ENCODE data around the gene PHLPP1. TPM values are rescaled to one million over a fixed set of nuclear protein-coding genes. Genes with fewer than 3 reads are reported as not detected.

PHLPP1 gene
- total and polyA plus RNA-seq, 4 experiments from 2014 or later = 0.36 to 7.8 (median 6.3) TPM; not detected in 1

DNA sequence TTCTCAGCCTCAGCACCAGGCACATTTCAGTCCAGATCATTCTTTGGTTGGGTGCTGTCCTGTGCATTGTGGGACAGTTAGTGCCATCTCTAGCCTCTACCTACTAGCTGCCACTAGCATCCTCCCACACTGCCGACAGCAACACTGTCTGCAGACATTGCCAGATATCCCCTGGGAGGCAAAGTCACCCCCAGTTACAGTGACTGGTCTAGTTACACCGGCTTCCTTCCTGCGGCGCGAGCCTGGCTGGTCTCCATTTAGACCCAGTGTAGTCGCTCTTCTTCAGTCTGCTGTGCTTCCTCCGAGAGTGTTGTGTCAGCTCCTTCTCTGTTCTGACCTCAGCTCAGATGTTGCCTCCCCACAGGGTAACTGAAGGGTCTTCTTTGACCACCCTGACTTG, 283.1 kb downstream of the PHLPP1 start:
- DNase-seq = no peak
- no peaks in the 10 kb centered on the region for H3K36me3 ChIP-seq (ENCODE audit: insufficient read depth, low read length)
- Mint-ChIP-seq H3K36me3 (no peaks in the 10 kb centered on the region), H3K27ac (no peak overlapping the region), H3K4me3 (no peak overlapping the region), H3K27me3 (peaks cover 13 to 16% of the 10 kb centered on the region in 2 donors), H3K4me1 (no peaks in the 10 kb centered on the region), H3K9me3 (no peaks in the 10 kb centered on the region)
- H3K4me3 ChIP-seq (ENCODE audit: low read length in 2 of 2) = no peak overlapping the region
- no peaks in the 10 kb centered on the region for H3K9me3 ChIP-seq (ENCODE audit: control insufficient read depth in 1 of 2, low read length in 2 of 2)
- intact Hi-C loops (cut with micrococcal nuclease) = no loop called here
- ChIA-PET POLR2A (ENCODE audit: partially characterized antibody) (no interaction called here), CTCF (ENCODE audit: partially characterized antibody) (interaction anchor here (1.2 kb wide), 1 partner anchor 11 kb away, joined by 3 read pairs; no protein-coding TSS in a partner anchor)
- no peak overlapping the region for H3K27ac ChIP-seq (ENCODE audit: low read depth, low read length)
- H3K27me3 ChIP-seq (ENCODE audit: insufficient read depth, low read length) = no peaks in the 10 kb centered on the region
- H3K4me1 ChIP-seq (ENCODE audit: insufficient read depth, low read length) = no peaks in the 10 kb centered on the region

- H3K27ac Mint-ChIP-seq = no peak overlapping the region
- no peaks in the 10 kb centered on the region for H3K36me3 Mint-ChIP-seq
Observed at GRCh38 chr18:62999392-62999791, 284.1 kb downstream of the PHLPP1 start.

GRCh38 chr18:62999921-63000320, 284.6 kb downstream of the PHLPP1 start:
- POLR2A ChIA-PET (ENCODE audit: partially characterized antibody) = no interaction called here
- Mint-ChIP-seq H3K9me3 (no peaks in the 10 kb centered on the region), H3K4me1 (no peaks in the 10 kb centered on the region), H3K36me3 (no peaks in the 10 kb centered on the region), H3K4me3 (no peak overlapping the region), H3K27me3 (peaks cover 9 to 13% of the 10 kb centered on the region in 2 donors), H3K27ac (no peak overlapping the region)
- no peak for DNase-seq
- Histone ChIP-seq H3K27me3 (ENCODE audit: insufficient read depth, low read length) (no peaks in the 10 kb centered on the region), H3K4me3 (ENCODE audit: low read length in 2 of 2) (no peak overlapping the region), H3K4me1 (ENCODE audit: insufficient read depth, low read length) (no peaks in the 10 kb centered on the region), H3K36me3 (ENCODE audit: insufficient read depth, low read length) (no peaks in the 10 kb centered on the region), H3K27ac (ENCODE audit: low read depth, low read length) (no peak overlapping the region), H3K9me3 (ENCODE audit: control insufficient read depth in 1 of 2, low read length in 2 of 2) (no peaks in the 10 kb centered on the region)
- intact Hi-C loops (cut with micrococcal nuclease) = no loop called here
- CTCF ChIA-PET (ENCODE audit: partially characterized antibody) = interaction anchor here (0.9 to 1.2 kb wide), 3 partner anchors 9 to 17 kb away, joined by 3 to 4 read pairs (median 3); no protein-coding TSS in a partner anchor

More at GRCh38 chr18:62999392-62999791, 284.1 kb downstream of the PHLPP1 start:
- intact Hi-C loops (cut with micrococcal nuclease) = no loop called here
- ChIA-PET POLR2A (ENCODE audit: partially characterized antibody) (no interaction called here), CTCF (ENCODE audit: partially characterized antibody) (interaction anchor here (1.2 kb wide), 1 partner anchor 10 kb away, joined by 3 read pairs; no protein-coding TSS in a partner anchor)
- Histone ChIP-seq H3K36me3 (ENCODE audit: insufficient read depth, low read length) (no peaks in the 10 kb centered on the region), H3K27me3 (ENCODE audit: insufficient read depth, low read length) (no peaks in the 10 kb centered on the region), H3K4me3 (ENCODE audit: low read length in 2 of 2) (no peak overlapping the region), H3K9me3 (ENCODE audit: control insufficient read depth in 1 of 2, low read length in 2 of 2) (no peaks in the 10 kb centered on the region), H3K4me1 (ENCODE audit: insufficient read depth, low read length) (no peaks in the 10 kb centered on the region), H3K27ac (ENCODE audit: low read depth, low read length) (no peak overlapping the region)
- Mint-ChIP-seq H3K4me3 (no peak overlapping the region), H3K9me3 (no peaks in the 10 kb centered on the region), H3K4me1 (no peaks in the 10 kb centered on the region), H3K27me3 (peaks cover 10 to 13% of the 10 kb centered on the region in 2 donors)
- no peak for DNase-seq

GRCh38 chr18:63000839-63001238, 285.5 kb downstream of the PHLPP1 start:
- CTCF ChIA-PET (ENCODE audit: partially characterized antibody) = interaction anchor here (0.9 to 1.2 kb wide), 2 partner anchors 8 to 16 kb away, joined by 3 to 4 read pairs; no protein-coding TSS in a partner anchor

GRCh38 chr18:63001861-63002260, 286.5 kb downstream of the PHLPP1 start:
- H3K9me3 ChIP-seq (ENCODE audit: control insufficient read depth in 1 of 2, low read length in 2 of 2) = no peaks in the 10 kb centered on the region
- no peak overlapping the region for H3K4me3 Mint-ChIP-seq
- H3K4me1 ChIP-seq (ENCODE audit: insufficient read depth, low read length) = no peaks in the 10 kb centered on the region
- intact Hi-C loops (cut with micrococcal nuclease) = no loop called here
- no peak overlapping the region for H3K27ac ChIP-seq (ENCODE audit: low read depth, low read length)
- ChIA-PET POLR2A (ENCODE audit: partially characterized antibody) (no interaction called here), CTCF (ENCODE audit: partially characterized antibody) (no interaction called here)
- peaks cover 7 to 9% of the 10 kb centered on the region in 2 donors for H3K27me3 Mint-ChIP-seq
- H3K9me3 Mint-ChIP-seq = no peaks in the 10 kb centered on the region
- H3K27ac Mint-ChIP-seq = no peak overlapping the region
- no peak overlapping the region for H3K4me3 ChIP-seq (ENCODE audit: low read length in 2 of 2)
- H3K36me3 ChIP-seq (ENCODE audit: insufficient read depth, low read length) = no peaks in the 10 kb centered on the region
- DNase-seq = no peak
- no peaks in the 10 kb centered on the region for H3K4me1 Mint-ChIP-seq
- no peaks in the 10 kb centered on the region for H3K36me3 Mint-ChIP-seq
- H3K27me3 ChIP-seq (ENCODE audit: insufficient read depth, low read length) = no peaks in the 10 kb centered on the region

More at GRCh38 chr18:63000839-63001238, 285.5 kb downstream of the PHLPP1 start:
- peak overlapping the region in 1 of 7 donors; percentile 44 for H3K27ac Mint-ChIP-seq
- H3K36me3 Mint-ChIP-seq = no peaks in the 10 kb centered on the region
- Histone ChIP-seq H3K36me3 (ENCODE audit: insufficient read depth, low read length) (no peaks in the 10 kb centered on the region), H3K4me1 (ENCODE audit: insufficient read depth, low read length) (no peaks in the 10 kb centered on the region), H3K27me3 (ENCODE audit: insufficient read depth, low read length) (no peaks in the 10 kb centered on the region), H3K27ac (ENCODE audit: low read depth, low read length) (no peak overlapping the region), H3K4me3 (ENCODE audit: low read length in 2 of 2) (no peak overlapping the region), H3K9me3 (ENCODE audit: control insufficient read depth in 1 of 2, low read length in 2 of 2) (no peaks in the 10 kb centered on the region)
- H3K27me3 Mint-ChIP-seq = peaks cover 7 to 9% of the 10 kb centered on the region in 2 donors
- H3K4me3 Mint-ChIP-seq = no peak overlapping the region
- intact Hi-C loops (cut with micrococcal nuclease) = no loop called here
- POLR2A ChIA-PET (ENCODE audit: partially characterized antibody) = no interaction called here
- no peaks in the 10 kb centered on the region for H3K4me1 Mint-ChIP-seq
- no peak for DNase-seq
- no peaks in the 10 kb centered on the region for H3K9me3 Mint-ChIP-seq

DNA sequence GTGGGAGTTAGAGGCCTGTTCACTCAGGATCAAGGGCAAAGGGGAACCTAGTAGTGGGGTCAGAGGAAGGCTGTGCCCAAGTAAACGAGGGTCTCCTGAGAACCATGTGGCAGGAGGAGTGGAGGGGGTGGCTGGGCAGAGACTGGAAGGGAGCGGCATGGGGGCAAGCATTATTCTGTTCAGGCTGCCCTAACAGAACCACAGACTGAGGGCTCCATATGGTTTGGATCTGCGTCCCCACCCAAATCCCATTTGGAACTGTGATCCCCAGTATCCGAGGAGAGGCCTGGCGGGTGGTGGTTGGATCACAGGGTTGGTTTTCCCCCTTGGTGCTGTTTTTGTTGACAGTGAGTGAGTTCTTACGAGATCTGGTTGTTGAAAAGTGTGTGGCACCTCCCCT, 287.0 kb downstream of the PHLPP1 start:
- no peak overlapping the region for H3K27ac ChIP-seq (ENCODE audit: low read depth, low read length)
- no peaks in the 10 kb centered on the region for H3K9me3 ChIP-seq (ENCODE audit: control insufficient read depth in 1 of 2, low read length in 2 of 2)
- no peaks in the 10 kb centered on the region for H3K36me3 ChIP-seq (ENCODE audit: insufficient read depth, low read length)
- Mint-ChIP-seq H3K27me3 (peaks cover 7 to 9% of the 10 kb centered on the region in 2 donors), H3K36me3 (no peaks in the 10 kb centered on the region), H3K27ac (no peak overlapping the region), H3K4me3 (no peak overlapping the region), H3K4me1 (no peaks in the 10 kb centered on the region), H3K9me3 (no peaks in the 10 kb centered on the region)
- H3K4me3 ChIP-seq (ENCODE audit: low read length in 2 of 2) = no peak overlapping the region
- no peak for DNase-seq
- CTCF ChIA-PET (ENCODE audit: partially characterized antibody) = no interaction called here
- H3K4me1 ChIP-seq (ENCODE audit: insufficient read depth, low read length) = no peaks in the 10 kb centered on the region
- intact Hi-C loops (cut with micrococcal nuclease) = no loop called here
- POLR2A ChIA-PET (ENCODE audit: partially characterized antibody) = no interaction called here
- no peaks in the 10 kb centered on the region for H3K27me3 ChIP-seq (ENCODE audit: insufficient read depth, low read length)

DNA sequence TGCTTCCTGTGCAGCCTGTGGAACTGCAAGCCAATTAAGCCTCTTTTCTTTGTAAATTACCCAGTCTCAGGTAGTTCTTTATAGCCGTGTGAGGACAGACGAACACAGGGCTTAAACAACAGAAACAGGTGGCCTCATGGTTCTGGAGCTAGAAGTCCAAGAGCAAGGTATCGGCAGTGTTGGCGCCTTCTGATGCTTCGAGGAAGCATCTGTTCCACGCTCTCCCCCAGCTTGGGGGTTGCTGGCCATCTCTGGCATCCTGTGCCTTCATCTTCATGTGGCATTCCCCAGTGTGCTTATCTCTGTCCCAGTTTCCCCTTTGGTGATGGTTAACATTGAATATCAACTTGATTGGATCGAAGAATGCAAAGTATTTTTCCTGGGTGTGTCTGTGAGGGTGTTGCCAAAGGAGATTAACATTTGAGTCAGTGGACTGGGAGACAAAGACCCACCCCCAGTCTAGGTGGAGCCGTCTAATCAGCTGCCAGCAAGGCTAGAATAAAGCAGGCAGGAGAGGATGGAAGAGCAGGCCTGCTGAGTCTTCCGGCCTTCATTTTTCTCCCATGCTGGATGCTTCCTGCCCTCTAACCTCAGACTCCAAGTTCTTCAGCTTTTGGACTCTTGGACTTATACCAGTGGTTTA, 287.6 kb downstream of the PHLPP1 start:
- Histone ChIP-seq H3K9me3 (ENCODE audit: control insufficient read depth in 1 of 2, low read length in 2 of 2) (no peaks in the 10 kb centered on the region), H3K4me3 (ENCODE audit: low read length in 2 of 2) (no peak overlapping the region), H3K27me3 (ENCODE audit: insufficient read depth, low read length) (no peaks in the 10 kb centered on the region), H3K27ac (ENCODE audit: low read depth, low read length) (no peak overlapping the region), H3K36me3 (ENCODE audit: insufficient read depth, low read length) (no peaks in the 10 kb centered on the region), H3K4me1 (ENCODE audit: insufficient read depth, low read length) (no peaks in the 10 kb centered on the region)
- no peaks in the 10 kb centered on the region for H3K36me3 Mint-ChIP-seq
- no peaks in the 10 kb centered on the region for H3K9me3 Mint-ChIP-seq
- no peak overlapping the region for H3K27ac Mint-ChIP-seq
- ChIA-PET POLR2A (ENCODE audit: partially characterized antibody) (no interaction called here), CTCF (ENCODE audit: partially characterized antibody) (no interaction called here)
- intact Hi-C loops (cut with micrococcal nuclease) = no loop called here
- no peaks in the 10 kb centered on the region for H3K4me1 Mint-ChIP-seq
- H3K27me3 Mint-ChIP-seq = peaks cover 7 to 9% of the 10 kb centered on the region in 2 donors
- no peak for DNase-seq
- no peak overlapping the region for H3K4me3 Mint-ChIP-seq
